Smooth muscle cell (in vitro differentiated cells): ENCODE results near the gene RELCH. TPM values are rescaled to one million over a fixed set of nuclear protein-coding genes. Genes with fewer than 3 reads are reported as not detected.

Source experiments
- DNase-seq: peaks from one replicate; lab custom pipeline; 2025; ENCODE audit not compliant: unreplicated experiment; lab: John Stamatoyannopoulos, UW
- H2AFZ ChIP-seq: fragments of 200-600 bp; sonication (generic); 2 replicates; pipeline ENCODE4 v1.6.0; 2016; ENCODE audit warnings: antibody characterized with exemption, low read depth, mild to moderate bottlenecking
- H3F3A ChIP-seq: fragments of 200-600 bp; sonication (generic); 2 replicates; pipeline ENCODE4 v1.6.0; 2017; ENCODE audit warnings: antibody characterized with exemption, low read depth
- H3K27ac ChIP-seq: fragments of 200-600 bp; sonication (generic); 2 replicates; pipeline ENCODE4 v1.5.1; 2016; ENCODE audit warnings: low read depth, mild to moderate bottlenecking
- H3K27me3 ChIP-seq: fragments of 200-600 bp; sonication (generic); 2 replicates; pipeline ENCODE4 v1.6.1; 2016; ENCODE audit warnings: low read depth, mild to moderate bottlenecking
- H3K36me3 ChIP-seq: fragments of 200-600 bp; sonication (generic); 2 replicates; pipeline ENCODE4 v1.5.1; 2016; ENCODE audit warnings: low read depth
- H3K4me1 ChIP-seq: fragments of 200-600 bp; sonication (generic); 2 replicates; pipeline ENCODE4 v1.5.1; 2016; ENCODE audit warnings: low read depth
- H3K4me2 ChIP-seq: fragments of 200-600 bp; sonication (generic); 2 replicates; pipeline ENCODE4 v1.6.0; 2016; ENCODE audit warnings: mild to moderate bottlenecking
- H3K4me3 ChIP-seq: fragments of 200-600 bp; sonication (generic); 2 replicates; pipeline ENCODE4 v1.5.1; 2016; ENCODE audit warnings: mild to moderate bottlenecking
- H3K79me2 ChIP-seq: fragments of 200-600 bp; sonication (generic); 2 replicates; pipeline ENCODE4 v1.6.0; 2016; ENCODE audit warnings: low read depth, mild to moderate bottlenecking
- H3K9ac ChIP-seq: fragments of 200-600 bp; sonication (generic); 2 replicates; pipeline ENCODE4 v1.6.0; 2016; ENCODE audit warnings: low read depth
- H3K9me3 ChIP-seq: fragments of 200-600 bp; sonication (generic); replicated peaks from 2 replicates; pipeline ENCODE4 v1.5.1; 2016; ENCODE audit warnings: low read depth
- H4K20me1 ChIP-seq: fragments of 200-600 bp; sonication (generic); 2 replicates; pipeline ENCODE4 v1.6.0; 2016; ENCODE audit warnings: low read depth
- CTCF ChIP-seq: fragments of 200-600 bp; sonication (generic); IDR thresholded peaks from 2 replicates; pipeline ENCODE4 v1.5.1; 2017; ENCODE audit warnings: borderline replicate concordance, mild to moderate bottlenecking, antibody characterized with exemption; ENCODE audit not compliant: insufficient read depth, poor library complexity, severe bottlenecking
- WGBS: methylation state at CpG from one replicate; pipeline ENCODE4 v1.1.7; 2016; ENCODE audit warnings: low lambda C conversion rate; 5-methylcytosine and 5-hydroxymethylcytosine counted together
- polyA plus RNA-seq: library from polyadenylated mRNA; unstranded; fragments of >200 nt; fragmentation: Nextera tagmentation; extraction: Ambion mirVana; gene quantifications from 2 replicates; pipeline ENCODE4 v1.2.1, GENCODE V29; 2016
- total RNA-seq: library from RNA; depleted of rRNA; stranded (reverse); fragments of >200 nt; gene quantifications from 2 replicates; pipeline ENCODE4 v1.2.3, GENCODE V29; 2014

The RELCH gene
- total and polyA plus RNA-seq, 2 experiments from 2014 or later = 3.6 to 19.2 TPM

- no peak overlapping the region for H3K4me2 ChIP-seq
- H2AFZ ChIP-seq = no peak overlapping the region
- no peaks in the 10 kb centered on the region for H3F3A ChIP-seq
- no peaks in the 10 kb centered on the region for H3K79me2 ChIP-seq
- no peak overlapping the region for H3K9ac ChIP-seq
- TF ChIP-seq CTCF = no peak
- H4K20me1 ChIP-seq = no peaks in the 10 kb centered on the region
- 95% methylated on average over 2 of the region's 2 CpGs for WGBS
- no peak for DNase-seq
- no peaks in the 10 kb centered on the region for H3K27me3 ChIP-seq
- no peaks in the 10 kb centered on the region for H3K4me1 ChIP-seq
- H3K27ac ChIP-seq = no peak overlapping the region
- H3K9me3 ChIP-seq = no peaks in the 10 kb centered on the region
- H3K4me3 ChIP-seq = no peak overlapping the region
- H3K36me3 ChIP-seq = peaks cover 12% of the 10 kb centered on the region
Measured at GRCh38 chr18:62264984-62265383, 77.9 kb downstream of the RELCH start.

GRCh38 chr18:62277045-62277444 is 90.0 kb downstream of the RELCH start:
- no peak for DNase-seq
- H3K27ac ChIP-seq = no peak overlapping the region
- H3K36me3 ChIP-seq = peaks cover 4% of the 10 kb centered on the region
- H3K9ac ChIP-seq = no peak overlapping the region
- no peaks in the 10 kb centered on the region for H3K27me3 ChIP-seq
- WGBS = 85% methylated on average over 1 of the region's 1 CpG
- no peak overlapping the region for H3K4me2 ChIP-seq
- H3K4me3 ChIP-seq = no peak overlapping the region
- no peak for TF ChIP-seq CTCF
- H3K4me1 ChIP-seq = peaks cover 19% of the 10 kb centered on the region
- peaks cover 3% of the 10 kb centered on the region for H4K20me1 ChIP-seq
- no peaks in the 10 kb centered on the region for H3F3A ChIP-seq
- H3K9me3 ChIP-seq = no peaks in the 10 kb centered on the region
- no peaks in the 10 kb centered on the region for H3K79me2 ChIP-seq
- H2AFZ ChIP-seq = no peak overlapping the region

GRCh38 chr18:62279561-62279960 is 92.5 kb downstream of the RELCH start:
- Histone ChIP-seq H3K4me2 (no peak overlapping the region), H3K4me3 (no peak overlapping the region), H3F3A (no peaks in the 10 kb centered on the region), H2AFZ (no peak overlapping the region), H3K79me2 (no peaks in the 10 kb centered on the region), H3K9ac (no peak overlapping the region), H3K27me3 (no peaks in the 10 kb centered on the region), H4K20me1 (peaks cover 7% of the 10 kb centered on the region), H3K27ac (no peak overlapping the region), H3K36me3 (peaks cover 2% of the 10 kb centered on the region), H3K9me3 (no peaks in the 10 kb centered on the region), H3K4me1 (peaks cover 22% of the 10 kb centered on the region)
- WGBS = 72% methylated on average over 5 of the region's 5 CpGs
- no peak for TF ChIP-seq CTCF
- no peak for DNase-seq

GRCh38 chr18:62280058-62280457 is 93.0 kb downstream of the RELCH start:
- no peaks in the 10 kb centered on the region for H3K9me3 ChIP-seq
- peaks cover 7% of the 10 kb centered on the region for H4K20me1 ChIP-seq
- no peak overlapping the region for H3K9ac ChIP-seq
- no peaks in the 10 kb centered on the region for H3K36me3 ChIP-seq
- H3K4me2 ChIP-seq = no peak overlapping the region
- 90% methylated on average over 6 of the region's 6 CpGs for WGBS
- no peak overlapping the region for H2AFZ ChIP-seq
- TF ChIP-seq CTCF = no peak
- no peaks in the 10 kb centered on the region for H3K27me3 ChIP-seq
- H3K27ac ChIP-seq = no peak overlapping the region
- peaks cover 22% of the 10 kb centered on the region for H3K4me1 ChIP-seq
- no peak for DNase-seq
- no peaks in the 10 kb centered on the region for H3K79me2 ChIP-seq
- H3F3A ChIP-seq = no peaks in the 10 kb centered on the region
- H3K4me3 ChIP-seq = no peak overlapping the region
